Midbrain (tissue), 1 donor: Measurements from ENCODE around the gene TAF15.

Source experiments
- DNase-seq: peaks from one replicate; lab custom pipeline; 2025; lab: John Stamatoyannopoulos, UW

TAF15 gene

GRCh38 chr17:35872196-35872980 lies 63.1 kb downstream of the TAF15 start:
- DNase-seq = no peak

GRCh38 chr17:35875072-35875799 lies 66.0 kb downstream of the TAF15 start:
- no peak for DNase-seq

- DNase-seq = no peak
These were observed 66.5 kb downstream of the TAF15 start for GRCh38 chr17:35875800-35876139.

- DNase-seq = no peak
These were observed 67.2 kb downstream of the TAF15 start for GRCh38 chr17:35876534-35876933.

- no peak for DNase-seq
These were observed 68.2 kb downstream of the TAF15 start for GRCh38 chr17:35877345-35878029.

- DNase-seq = no peak
These were observed 69.1 kb downstream of the TAF15 start for GRCh38 chr17:35878361-35878760.

GRCh38 chr17:35879773-35880654 lies 70.7 kb downstream of the TAF15 start, which contains the start of gene CCL5:
Gene CCL5 (minus strand): TSS chr17:35880360.
- DNase-seq = no peak

GRCh38 chr17:35889241-35889640 lies 80.0 kb downstream of the TAF15 start:
- DNase-seq = no peak

GRCh38 chr17:35889818-35890773 lies 80.8 kb downstream of the TAF15 start:
- DNase-seq = peak; percentile 1

GRCh38 chr17:35890774-35891155 lies 81.5 kb downstream of the TAF15 start:
- no peak for DNase-seq

- no peak for DNase-seq
These were observed 82.0 kb downstream of the TAF15 start for GRCh38 chr17:35891269-35891668.

- no peak for DNase-seq
These were observed 83.1 kb downstream of the TAF15 start for GRCh38 chr17:35892091-35893035.

GRCh38 chr17:35893751-35894150 lies 84.5 kb downstream of the TAF15 start:
- DNase-seq = no peak

GRCh38 chr17:35894206-35894605 lies 84.9 kb downstream of the TAF15 start:
- no peak for DNase-seq

- no peak for DNase-seq
These were observed 86.6 kb downstream of the TAF15 start for GRCh38 chr17:35895636-35896587.
